ENCODE measurements around the gene TM4SF18. TPM values are rescaled to one million over a fixed set of nuclear protein-coding genes. Genes with fewer than 3 reads are reported as not detected.

The TM4SF18 gene
- total RNA-seq, 1 experiment from 2014 or later, result 0.34 TPM

- Histone ChIP-seq H3K9me3 (ENCODE audit: control insufficient read depth in 1 of 2, insufficient read depth in 1 of 2, low read depth in 1 of 2, low read length in 2 of 2) (no peaks in the 10 kb centered on the region), H3K27me3 (ENCODE audit: insufficient read depth, low read length) (no peaks in the 10 kb centered on the region), H3K27ac (ENCODE audit: low read depth, low read length) (no peak overlapping the region), H3K9me2 (ENCODE audit: insufficient read depth) (no peaks in the 10 kb centered on the region), H3K79me2 (ENCODE audit: insufficient read depth, low read length) (no peaks in the 10 kb centered on the region), H2AFZ (ENCODE audit: low read depth, low read length, poor library complexity, severe bottlenecking) (peak overlapping the region; percentile 57), H3K4me3 (replicated peaks in 1 of 2; ENCODE audit: low read depth in 1 of 2, low read length in 2 of 2) (no peak overlapping the region), H3K4me2 (ENCODE audit: low read length) (no peak overlapping the region), H3K9ac (ENCODE audit: low read length) (no peak overlapping the region), H4K20me1 (ENCODE audit: insufficient read depth) (no peaks in the 10 kb centered on the region), H3K36me3 (ENCODE audit: control insufficient read depth in 1 of 2, insufficient read depth in 2 of 2, low read length in 2 of 2) (no peaks in the 10 kb centered on the region), H3K4me1 (ENCODE audit: control insufficient read depth in 1 of 2, insufficient read depth in 2 of 2, low read length in 2 of 2) (peaks cover 4 to 13% of the 10 kb centered on the region in 2 experiments)
- ATAC-seq, result no peak
- DNase-seq (ENCODE audit: low read depth, low spot score), result no peak
- TF ChIP-seq, protein P1, sequence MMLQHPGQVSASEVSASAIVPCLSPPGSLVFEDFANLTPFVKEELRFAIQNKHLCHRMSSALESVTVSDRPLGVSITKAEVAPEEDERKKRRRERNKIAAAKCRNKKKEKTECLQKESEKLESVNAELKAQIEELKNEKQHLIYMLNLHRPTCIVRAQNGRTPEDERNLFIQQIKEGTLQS (IDR thresholded peaks at IDR 0.05), result no peak
- TF ChIP-seq MAX (IDR thresholded peaks at IDR 0.05) (no peak), POLR2A (IDR thresholded peaks at IDR 0.05; ENCODE audit: borderline replicate concordance, extremely low read depth, insufficient read depth, insufficient read length) (no peak), YY1 (IDR thresholded peaks at IDR 0.05; ENCODE audit: extremely low read depth, insufficient replicate concordance, low read depth, low read length) (no peak), CTCF (IDR thresholded peaks at IDR 0.05 in 2 of 3, conservative IDR thresholded peaks at IDR 0.05 in 1 of 3; ENCODE audit: borderline replicate concordance in 1 of 3, insufficient read depth in 1 of 3, low read depth in 2 of 3, low read length in 2 of 3) (no peak), EZH2 (IDR thresholded peaks at IDR 0.05) (no peak), FOSL1 (IDR thresholded peaks at IDR 0.05; ENCODE audit: low read depth) (no peak), ELF1 (IDR thresholded peaks at IDR 0.05; ENCODE audit: borderline replicate concordance, low read depth) (no peak), POLR2AphosphoS5 (IDR thresholded peaks at IDR 0.05; ENCODE audit: low read depth, low read length) (no peak), JUND (IDR thresholded peaks at IDR 0.05) (no peak), CBX3 (IDR thresholded peaks at IDR 0.05; ENCODE audit: low read depth) (no peak), SRF (IDR thresholded peaks at IDR 0.05; ENCODE audit: low read depth) (no peak), EZH2phosphoT487 (IDR thresholded peaks at IDR 0.05; ENCODE audit: borderline replicate concordance) (no peak), SIN3A (IDR thresholded peaks at IDR 0.05; ENCODE audit: low read depth) (no peak), EGR1 (IDR thresholded peaks at IDR 0.05; ENCODE audit: low read depth) (no peak)
- TF ChIP-seq, protein P2, sequence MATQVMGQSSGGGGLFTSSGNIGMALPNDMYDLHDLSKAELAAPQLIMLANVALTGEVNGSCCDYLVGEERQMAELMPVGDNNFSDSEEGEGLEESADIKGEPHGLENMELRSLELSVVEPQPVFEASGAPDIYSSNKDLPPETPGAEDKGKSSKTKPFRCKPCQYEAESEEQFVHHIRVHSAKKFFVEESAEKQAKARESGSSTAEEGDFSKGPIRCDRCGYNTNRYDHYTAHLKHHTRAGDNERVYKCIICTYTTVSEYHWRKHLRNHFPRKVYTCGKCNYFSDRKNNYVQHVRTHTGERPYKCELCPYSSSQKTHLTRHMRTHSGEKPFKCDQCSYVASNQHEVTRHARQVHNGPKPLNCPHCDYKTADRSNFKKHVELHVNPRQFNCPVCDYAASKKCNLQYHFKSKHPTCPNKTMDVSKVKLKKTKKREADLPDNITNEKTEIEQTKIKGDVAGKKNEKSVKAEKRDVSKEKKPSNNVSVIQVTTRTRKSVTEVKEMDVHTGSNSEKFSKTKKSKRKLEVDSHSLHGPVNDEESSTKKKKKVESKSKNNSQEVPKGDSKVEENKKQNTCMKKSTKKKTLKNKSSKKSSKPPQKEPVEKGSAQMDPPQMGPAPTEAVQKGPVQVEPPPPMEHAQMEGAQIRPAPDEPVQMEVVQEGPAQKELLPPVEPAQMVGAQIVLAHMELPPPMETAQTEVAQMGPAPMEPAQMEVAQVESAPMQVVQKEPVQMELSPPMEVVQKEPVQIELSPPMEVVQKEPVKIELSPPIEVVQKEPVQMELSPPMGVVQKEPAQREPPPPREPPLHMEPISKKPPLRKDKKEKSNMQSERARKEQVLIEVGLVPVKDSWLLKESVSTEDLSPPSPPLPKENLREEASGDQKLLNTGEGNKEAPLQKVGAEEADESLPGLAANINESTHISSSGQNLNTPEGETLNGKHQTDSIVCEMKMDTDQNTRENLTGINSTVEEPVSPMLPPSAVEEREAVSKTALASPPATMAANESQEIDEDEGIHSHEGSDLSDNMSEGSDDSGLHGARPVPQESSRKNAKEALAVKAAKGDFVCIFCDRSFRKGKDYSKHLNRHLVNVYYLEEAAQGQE (IDR thresholded peaks at IDR 0.05; ENCODE audit: low read depth), result no peak
- intact Hi-C loops (cut with micrococcal nuclease), result no loop called here
- ChIA-PET POLR2A (no interaction called here), RAD21 (ENCODE audit: low non-redundant PET in 1 of 2, low total read pairs in 2 of 2, uncharacterized antibody in 2 of 2, unreplicated experiment in 2 of 2) (no interaction called here), CTCF (no interaction called here)
- BruUV-seq (replicated peaks), result no TSS peak
Observed at GRCh38 chr3:149305376-149305775, 28.1 kb downstream of the TM4SF18 start.

Measured in HCT116 (cell line).